HG02981 (cell line): ENCODE data around the gene PHB1.

ENCODE experiments used
- ATAC-seq: cut with Tn5 transposase; IDR thresholded peaks from one replicate; pipeline ENCODE4 v1.9.1; 2021; ENCODE audit warnings: mild to moderate bottlenecking, moderate library complexity; ENCODE audit not compliant: unreplicated experiment

The PHB1 gene

DNA sequence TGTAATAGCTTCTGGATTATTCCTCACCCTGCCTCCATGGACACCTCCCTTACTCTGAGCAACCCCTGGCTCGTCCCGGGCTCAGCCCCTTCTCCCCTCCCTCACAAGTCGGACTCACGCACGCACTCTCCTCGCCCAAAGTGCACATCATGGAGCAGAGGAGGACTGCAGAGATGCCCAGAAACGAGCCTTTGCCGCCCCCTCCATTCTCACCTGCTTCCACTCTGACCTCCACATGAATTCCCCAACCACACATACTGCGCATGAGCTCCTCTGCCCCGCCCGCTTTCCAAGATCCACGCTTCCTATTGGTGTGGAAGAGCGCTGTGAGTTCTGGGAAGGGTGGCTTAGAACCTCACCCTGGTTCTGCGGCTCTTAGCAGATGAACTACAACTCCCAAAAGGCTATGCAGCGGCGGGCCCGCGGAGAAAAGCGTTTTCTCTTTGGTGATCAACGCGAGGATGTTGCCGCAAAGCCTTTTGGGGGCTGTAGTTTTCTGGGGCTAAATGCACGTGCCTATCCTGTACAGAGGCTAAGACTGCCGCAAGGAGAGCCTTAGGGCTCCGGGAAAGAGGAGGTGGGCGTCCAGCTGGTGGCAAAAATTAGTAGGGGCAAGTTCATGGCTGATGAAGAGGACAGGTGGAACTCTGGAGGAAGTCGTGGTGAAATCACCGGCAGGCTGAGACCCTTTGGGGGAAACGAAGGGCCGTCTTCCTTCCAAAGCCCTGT lies at the start of gene PHB1:
Gene PHB1, minus strand, starts transcription at position 261 of the 729 bp plus-strand sequence. CDS start 1,618 bp downstream, outside the sequence.
- peak; percentile 99 for ATAC-seq

DNA sequence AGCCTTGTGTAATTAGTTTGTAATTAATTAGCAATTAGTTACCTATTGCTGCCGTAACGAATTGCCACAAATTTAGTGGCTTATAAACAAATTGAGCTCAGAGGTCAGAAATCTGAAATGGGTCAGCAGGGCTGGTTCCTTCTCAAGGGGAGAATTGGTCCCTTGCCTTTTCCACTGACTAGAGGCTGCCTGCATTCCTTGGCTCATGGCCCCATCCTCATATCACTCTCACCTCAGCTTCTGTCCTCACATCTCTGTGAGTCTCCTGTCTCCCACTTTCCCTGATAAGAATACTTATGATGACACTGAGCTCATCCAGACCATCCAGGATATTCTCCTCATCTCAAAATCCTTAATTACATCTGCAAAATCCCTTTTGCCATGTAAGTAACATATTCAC lies 49.4 kb upstream of the PHB1 start:
- ATAC-seq, result no peak

DNA sequence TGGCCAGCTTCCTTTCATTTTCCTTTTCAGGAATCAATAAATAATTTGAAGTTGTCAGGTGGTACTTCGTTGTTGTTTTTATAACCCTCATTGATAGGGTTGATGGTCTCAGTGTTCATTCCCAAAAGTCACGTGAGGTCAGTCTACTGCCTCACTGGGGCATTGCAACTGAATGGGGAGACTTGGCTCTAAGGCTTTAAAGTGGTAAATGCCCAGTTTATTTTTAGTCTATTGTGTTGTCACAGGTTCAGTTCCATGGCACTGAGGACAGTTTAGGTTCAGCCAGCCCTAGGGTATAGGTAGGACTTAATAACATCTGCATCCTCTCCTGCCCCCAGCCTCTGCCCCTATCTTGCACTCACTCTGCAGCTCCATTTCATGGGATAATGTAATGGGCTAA lies 46.9 kb upstream of the PHB1 start:
- no peak for ATAC-seq

DNA sequence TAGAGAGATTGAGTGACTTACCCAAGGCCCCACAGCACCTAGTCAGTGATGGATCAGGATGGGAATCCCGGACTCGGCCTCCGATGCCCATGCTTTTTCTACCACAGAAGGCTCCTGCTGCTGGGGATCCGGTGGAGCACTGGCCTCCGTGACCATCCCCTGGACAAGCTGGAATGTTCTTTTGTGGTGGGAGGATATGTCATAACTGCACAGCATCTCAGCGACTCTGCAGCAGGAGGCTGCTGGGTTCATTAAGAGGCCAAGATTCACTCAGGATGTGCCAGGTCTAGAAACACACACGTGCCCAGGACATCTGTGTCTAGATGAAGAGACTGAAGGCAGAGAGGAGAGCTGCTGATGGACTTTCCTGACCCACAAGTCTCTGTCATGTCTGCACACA lies 45.7 kb upstream of the PHB1 start:
- no peak for ATAC-seq

DNA sequence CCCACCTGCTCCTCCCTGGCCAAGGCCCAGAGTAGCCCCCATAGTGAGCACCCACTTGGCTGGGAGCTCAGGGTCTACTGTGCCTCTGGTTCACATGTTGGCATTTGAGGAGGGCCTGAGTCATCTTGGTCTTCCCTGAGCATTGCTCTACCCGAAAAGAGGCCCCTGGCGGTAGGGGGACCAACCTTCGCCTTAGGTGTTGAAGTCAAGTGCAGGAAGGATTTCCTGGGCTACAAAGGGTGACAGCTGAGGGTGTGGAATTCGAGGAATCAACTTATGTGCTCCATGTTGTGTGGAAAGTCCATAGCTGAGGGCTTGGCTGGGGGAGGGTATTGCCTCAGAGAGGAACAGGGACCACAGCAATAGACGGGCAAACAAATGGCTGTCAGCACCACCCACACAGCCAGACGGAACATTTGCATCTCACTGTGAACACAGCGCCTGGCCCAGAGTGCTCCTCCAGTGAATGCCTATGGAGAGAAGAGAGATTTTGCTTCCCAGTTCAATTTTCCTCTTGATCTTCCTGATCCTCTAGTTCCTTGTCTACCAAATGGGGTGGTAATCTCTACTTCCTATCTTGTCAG lies 44.8 kb upstream of the PHB1 start:
- no peak for ATAC-seq

DNA sequence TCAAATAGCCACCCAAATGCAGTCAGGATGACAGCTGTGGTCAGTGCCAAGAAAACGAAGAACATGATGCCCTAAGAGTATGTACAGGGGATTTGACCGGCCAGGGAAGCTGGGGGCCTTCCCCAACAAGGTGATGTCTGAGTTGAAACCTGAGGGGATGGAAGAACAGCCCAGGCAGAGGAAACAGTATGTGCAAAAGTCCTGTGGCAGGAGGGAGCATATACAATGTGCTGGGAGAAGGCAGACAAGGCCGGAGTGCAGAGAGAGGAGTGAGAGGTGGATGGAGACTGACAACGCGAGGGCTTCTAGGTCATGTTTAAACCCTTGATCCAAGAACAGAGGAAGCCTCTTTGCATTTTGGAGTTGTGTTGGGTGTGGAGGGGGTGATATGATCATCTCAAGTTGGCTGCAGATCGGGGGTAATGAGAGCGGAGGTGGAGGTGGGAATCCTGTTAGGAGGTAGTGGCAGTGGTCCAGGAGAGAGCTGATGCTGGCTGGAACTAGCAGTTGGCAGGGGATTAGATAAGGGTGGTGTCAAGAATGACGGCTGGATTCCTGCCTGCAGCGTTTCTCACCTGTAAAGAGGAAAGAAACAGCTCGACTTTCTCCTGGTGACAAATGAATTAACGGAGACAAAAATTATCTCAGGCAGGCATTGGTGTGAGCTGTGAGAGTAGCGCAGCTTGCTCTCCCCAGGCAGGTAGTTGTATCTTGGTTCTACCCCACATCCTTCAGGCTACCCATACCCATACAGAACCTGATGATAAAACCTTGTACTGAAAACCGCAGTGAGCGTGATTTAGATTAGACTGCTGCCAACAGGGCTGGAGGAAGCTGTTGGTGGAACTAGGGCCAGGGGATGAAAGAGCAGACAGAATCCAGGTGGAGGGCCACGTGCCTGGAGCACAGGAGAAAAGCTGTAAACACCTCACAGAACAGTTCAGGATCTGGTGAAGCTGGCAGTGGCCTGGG lies 43.2 kb upstream of the PHB1 start:
- ATAC-seq, result no peak

DNA sequence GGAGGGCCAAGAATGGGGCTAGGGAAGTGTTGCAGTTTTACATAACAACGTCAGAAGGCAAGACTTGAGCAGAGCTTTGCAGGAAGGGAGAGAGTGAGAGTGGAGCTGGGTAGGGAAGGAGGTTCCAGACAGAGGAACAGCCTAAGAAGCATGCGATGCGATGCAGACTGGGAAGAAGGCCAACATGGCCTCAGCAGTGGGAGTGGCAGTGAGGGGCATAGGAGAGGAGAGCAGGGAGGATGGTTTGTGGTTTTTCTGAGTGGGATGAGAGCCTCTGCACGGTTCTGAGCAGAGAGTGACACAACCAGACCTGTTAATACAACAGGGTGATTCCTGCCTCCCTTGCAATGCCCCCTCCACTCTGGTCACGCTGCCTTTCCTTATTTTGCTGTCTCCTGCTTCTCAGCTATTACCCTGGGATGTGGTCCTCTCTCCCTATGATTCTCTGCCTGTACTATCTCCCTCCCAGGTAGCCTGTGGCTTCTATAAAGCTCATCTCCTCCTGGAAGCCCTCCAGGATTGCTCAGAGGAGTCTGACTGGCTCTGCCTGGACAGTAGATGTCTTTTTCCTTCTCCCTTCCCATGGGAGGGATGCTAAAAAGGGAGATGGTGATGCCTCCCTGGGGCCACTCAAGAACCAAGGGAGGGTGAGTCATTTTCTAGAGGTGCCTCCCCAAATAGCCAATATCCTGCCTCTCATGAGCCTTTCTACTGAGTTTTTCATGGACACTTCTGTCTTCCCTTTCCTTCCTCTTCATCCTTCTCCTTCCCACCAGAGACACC lies 41.7 kb upstream of the PHB1 start:
- no peak for ATAC-seq

DNA sequence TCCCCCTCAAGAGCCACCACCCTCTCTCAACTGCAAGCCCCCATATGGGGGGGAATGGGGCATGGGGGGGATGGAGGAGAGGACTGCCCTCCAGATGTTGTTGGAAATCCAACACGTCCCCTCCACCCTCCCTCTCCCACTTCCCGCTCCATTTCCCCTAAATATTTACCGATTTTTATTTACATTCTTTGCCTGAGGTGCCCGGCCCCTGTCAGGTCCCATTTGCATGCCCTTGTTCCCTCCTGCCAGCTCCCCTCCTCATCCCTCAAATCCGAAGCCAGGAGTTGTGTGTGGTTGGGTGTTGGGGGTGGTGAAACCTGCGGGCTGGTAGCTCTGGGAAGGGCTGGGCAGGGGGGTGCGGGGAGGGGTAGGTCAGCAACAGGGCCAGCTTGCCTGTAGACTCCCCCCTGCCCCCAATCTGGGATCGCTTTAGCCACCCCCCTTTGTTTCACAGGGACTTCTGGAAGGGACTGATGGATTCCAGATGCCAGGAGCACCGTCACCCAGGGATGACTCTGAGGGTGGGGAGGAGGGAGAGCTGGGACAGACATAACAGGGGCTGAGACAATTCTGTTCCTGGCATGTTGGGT lies 40.7 kb upstream of the PHB1 start:
- no peak for ATAC-seq

DNA sequence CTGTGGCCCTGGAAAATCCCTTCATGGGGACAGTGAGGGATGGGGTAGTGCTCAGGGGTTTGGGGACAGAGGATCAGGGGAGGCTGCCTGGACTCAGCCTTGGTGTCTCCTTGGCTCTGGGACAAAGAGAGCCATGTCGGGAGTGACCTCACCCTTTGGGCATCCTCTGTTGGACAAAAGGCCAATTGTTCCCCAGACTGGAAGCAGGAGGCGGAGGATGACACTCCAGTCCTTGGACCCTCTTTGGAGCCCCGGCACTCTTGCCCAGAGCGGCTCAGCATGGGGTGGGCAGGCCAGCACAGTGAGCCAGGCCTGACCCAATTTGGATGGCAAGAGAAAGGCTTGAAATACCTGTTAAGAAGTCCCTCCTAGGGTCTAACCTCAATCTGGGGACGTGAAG lies 39.4 kb upstream of the PHB1 start:
- ATAC-seq, result no peak

DNA sequence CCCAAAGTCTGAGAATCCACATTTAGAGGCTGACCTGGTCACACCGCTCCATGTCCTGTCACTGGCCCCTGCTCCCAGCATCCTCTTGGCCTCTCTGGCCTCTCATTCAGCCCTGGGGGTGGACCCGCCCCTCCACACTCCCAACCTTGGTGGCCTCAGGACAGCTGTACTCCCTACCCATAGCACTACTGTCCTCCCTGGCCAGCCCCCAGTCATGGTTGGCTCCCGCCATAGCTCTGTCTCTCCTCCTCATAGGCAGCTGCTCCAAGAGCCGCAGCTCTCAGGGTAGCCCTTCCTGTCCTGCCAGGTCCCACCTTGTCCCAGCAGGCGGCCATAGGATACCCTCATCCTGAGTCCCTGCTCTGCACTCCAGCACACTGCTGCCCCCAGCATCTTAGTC lies 38.0 kb upstream of the PHB1 start:
- no peak for ATAC-seq

DNA sequence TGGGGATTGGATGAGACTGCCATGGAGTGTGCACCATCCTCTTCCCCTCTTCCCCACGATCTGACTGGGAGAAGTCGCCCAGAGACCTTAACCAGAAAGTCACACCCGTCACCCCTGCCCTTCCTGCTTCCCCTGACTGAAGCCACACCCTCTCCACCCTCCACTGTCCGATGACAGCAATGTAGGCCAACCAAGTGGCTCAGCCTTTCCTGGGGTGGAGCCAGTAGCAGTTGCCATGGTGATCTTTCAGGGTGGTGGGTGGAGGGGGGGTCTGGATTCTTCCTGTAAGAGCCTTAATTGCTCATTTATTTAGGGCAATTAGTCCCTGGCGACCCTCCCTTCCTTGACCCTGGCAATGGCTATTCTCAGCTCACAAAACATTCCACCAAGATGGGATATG lies 37.5 kb upstream of the PHB1 start:
- no peak for ATAC-seq

DNA sequence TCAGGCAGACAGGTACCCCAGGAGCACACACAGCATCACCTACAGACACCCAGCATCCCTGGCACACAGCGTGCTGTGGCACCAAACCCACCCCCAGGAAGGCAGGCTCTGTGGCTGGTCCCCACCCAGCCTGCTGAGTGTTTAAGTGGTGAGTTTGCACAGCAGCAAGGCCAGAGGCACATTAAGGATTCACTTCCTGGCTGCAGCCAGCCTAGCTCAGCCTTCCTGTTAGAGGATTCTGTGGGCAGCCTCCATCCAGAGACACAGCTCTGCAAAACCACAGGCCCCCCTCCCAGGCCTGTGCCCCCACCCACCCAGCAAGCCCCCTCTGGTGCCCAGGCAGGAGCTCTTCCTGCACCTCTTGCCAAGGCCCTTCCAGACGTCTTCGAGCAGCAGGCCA lies 36.1 kb upstream of the PHB1 start:
- no peak for ATAC-seq

DNA sequence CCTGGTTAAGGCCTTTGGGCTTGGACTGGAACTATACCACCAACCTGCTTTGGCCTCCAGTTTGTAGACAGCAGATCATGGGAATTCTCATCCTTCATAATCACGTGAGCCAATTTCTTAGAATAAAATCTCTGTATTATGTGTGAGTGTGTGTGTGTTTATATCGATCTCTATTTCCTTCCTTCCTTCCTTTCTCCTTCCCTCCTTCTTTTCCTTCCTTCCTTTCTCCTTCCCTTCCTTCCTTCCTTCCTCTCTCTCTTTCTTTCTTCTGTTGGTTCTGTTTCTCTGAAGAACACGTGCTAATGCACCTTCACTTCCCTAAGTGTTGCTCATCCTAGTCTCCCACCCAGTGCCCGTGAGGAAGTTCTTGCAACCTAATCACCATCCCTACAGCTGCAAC lies 35.5 kb upstream of the PHB1 start:
- ATAC-seq, result no peak

DNA sequence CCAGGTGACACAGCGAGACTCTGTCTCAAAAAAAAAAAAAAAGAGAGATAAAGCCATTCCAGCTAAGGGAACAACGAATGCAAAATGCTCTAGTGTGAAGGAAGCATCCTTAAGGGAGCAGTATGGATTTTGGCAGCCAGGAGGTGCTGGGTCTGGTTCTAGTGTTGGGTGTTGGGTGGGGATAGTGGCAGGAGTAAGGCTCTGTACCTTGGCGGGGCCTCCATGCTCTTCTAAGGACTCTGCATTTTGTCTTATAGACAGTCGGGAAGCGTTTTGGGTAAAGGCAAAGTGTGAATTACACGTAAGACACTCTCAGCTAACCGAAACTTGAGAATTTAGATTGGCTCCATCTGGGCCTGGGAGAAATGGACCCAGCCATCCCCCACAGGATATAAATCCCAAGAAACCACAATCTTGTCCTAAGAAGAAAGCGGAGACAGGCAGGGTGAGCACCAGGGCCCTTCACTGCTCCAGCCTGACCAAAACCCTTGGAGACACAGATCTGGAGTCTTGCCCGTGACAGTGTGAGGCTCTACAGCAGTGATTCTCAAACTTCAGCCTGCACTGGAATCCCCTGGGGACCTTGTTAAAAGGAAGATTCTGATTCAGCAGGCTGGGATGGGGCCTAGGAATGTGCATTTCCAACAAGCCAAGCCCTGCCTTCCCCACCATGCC lies 33.1 kb upstream of the PHB1 start:
- no peak for ATAC-seq

DNA sequence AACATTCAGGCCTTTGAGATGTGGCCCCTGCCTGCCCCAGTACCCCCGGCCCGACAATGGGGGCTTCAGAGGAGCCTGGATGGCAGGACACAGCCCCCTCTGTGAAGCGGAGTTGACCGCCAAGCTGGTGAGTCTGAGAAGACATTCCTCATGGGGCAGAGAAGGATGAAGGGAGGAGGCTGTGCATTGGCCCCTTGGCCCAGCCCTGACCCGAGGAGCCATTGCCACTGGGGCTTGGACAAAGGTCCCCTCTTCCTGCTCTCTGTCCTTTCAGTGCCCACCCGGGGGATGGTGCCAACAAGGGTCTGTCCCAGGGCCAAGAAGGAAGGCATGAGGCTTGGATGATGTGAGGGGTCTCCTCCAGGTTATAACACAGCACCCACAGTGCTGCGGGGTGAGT lies 30.9 kb upstream of the PHB1 start:
- no peak for ATAC-seq

DNA sequence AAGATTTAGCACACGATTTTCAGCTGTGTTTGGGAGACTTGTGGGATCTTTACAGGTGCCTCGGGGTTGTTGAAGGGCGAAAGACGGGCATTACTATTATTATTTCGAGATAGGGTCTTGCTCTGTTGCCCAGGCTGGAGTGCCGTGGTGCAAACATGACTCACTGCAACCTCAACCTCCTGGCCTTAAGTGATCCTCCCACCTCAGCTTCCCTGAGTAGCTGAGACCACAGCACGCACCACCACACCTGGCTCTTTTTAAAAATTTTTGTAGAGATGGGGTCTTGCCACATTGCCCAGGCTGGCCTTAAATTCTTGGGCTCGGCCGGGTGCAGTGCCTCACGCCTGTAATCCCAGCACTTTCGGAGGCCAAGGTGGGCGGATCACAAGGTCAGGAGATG lies 29.7 kb upstream of the PHB1 start:
- no peak for ATAC-seq

DNA sequence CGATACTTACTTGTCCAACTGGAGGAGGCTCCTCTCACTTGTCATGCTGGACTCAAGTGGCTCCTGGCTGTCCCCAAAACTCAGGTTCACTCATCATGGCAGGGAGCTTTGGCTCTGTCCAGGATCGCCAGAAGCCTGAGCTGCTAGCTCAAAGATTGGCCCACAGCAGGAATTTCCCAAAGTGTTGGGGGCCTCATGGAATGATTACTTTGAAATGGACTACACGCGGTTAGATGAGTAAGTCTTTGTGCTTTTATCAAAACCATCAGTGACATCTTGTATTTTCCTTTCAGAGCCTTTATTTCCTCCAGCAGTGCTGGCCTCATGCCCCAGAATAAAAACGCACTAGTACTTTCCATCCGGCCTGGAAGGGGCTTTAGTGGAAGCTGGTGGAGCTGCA lies 29.2 kb upstream of the PHB1 start:
- no peak for ATAC-seq

DNA sequence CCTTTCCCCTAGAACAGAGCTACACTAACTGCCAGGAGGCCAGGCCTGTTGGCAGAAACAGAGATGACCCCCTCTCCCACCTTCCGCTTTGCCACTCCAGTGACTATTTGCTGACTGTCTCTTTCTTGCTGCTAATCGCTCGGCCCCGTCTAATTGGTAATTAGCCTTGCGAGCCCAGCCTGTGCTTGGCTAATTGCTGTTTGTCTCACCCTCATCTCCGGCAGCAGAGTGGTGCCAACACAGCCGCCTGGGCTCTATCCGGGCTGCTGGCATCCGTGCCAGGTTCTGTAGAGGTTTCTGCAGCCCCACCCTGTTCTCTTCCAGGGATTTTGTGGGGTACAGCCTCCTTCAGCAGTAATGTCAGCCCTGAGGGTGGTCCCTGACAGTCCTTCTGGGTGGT lies 27.4 kb upstream of the PHB1 start:
- no peak for ATAC-seq

DNA sequence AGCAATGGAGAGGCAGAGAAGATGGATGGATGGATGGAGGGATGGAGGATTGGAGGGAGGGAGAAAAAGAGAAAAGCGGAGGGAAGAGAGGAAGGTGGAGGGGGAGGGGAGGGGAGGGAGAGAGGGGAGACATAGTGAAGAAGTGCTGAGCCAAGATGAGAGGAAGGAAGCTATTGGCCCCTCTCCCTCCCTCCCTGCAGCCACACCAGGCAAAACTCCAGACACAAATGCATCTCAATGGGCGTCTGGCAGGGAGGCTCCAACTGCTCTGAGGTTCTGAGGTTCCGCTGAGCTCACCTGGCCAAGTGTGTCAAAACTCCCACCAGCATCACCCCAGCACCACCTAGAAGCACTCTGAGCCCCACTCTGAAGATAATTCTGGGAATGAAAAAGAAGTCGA lies 26.9 kb upstream of the PHB1 start:
- no peak for ATAC-seq

DNA sequence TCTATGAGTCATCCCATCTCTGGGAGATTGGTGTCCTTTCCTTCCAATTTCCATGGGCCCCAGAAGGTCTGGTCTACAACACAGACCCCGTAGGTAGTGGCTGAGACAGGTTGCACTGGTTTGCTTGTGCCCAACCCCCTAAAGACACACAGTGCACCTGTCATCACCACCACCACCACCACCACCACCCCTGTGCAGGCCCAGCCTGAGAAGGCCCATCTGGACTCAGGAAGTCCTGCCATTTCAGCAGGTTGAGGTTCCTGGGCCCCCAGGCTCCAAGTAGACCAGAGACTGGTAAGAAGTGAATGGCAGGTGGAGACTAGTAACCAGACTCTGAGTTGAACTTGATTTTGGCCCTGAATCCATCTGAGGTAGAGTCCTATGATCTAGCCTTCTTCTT lies 25.9 kb upstream of the PHB1 start:
- ATAC-seq, result no peak
